ENCODE measurements around the gene ELMO1.

DNA sequence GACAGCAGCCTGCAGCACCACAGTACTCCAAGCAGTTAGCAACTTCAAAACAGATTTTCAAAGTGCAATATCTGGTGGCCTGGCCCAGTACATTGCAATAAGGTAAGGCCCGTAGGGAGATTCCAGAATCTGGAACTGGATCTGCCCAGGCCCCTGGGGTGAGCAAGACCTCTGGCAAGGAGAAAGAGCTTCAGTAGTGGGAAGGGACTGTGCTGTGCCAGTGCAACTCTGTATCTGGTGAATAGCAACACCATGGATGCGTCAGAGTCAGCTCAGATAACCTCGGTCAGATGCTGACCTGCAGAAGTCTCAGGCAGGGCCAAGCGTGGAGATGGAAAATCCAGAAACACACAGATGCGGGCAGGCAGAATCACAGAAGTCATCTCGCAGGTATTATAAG is 30.3 kb downstream of the ELMO1 start:
- no peak for TF ChIP-seq POLR2A (IDR thresholded peaks at IDR 0.05; ENCODE audit: low read length)
- TF ChIP-seq GATA1 (IDR thresholded peaks at IDR 0.05; ENCODE audit: low read depth, low read length) = no peak
